Measurements from ENCODE around the gene TRAF2.

DNA sequence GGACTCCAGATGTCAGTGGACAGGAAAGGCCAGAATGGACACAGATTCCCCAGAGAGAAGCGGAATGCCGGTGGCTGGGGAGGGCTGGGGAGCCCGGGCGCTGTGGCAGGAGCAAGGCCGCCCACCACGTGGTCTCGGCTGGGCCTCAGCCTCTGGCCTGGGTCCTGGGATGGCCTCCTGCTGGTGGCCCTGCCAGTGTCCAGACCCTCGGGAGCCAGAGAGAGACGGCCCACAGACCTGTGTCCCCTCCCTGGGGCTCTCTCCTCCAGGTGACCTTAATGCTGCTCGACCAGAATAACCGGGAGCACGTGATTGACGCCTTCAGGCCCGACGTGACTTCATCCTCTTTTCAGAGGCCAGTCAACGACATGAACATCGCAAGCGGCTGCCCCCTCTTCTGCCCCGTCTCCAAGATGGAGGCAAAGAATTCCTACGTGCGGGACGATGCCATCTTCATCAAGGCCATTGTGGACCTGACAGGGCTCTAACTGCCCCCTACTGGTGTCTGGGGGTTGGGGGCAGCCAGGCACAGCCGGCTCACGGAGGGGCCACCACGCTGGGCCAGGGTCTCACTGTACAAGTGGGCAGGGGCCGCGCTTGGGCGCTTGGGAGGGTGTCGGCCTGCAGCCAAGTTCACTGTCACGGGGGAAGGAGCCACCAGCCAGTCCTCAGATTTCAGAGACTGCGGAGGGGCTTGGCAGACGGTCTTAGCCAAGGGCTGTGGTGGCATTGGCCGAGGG, 39.3 kb downstream of the TRAF2 start:
- TF ChIP-seq CTCF (IDR thresholded peaks at IDR 0.05; ENCODE audit: insufficient read depth, low read depth, low read length) (no peak), EZH2 (IDR thresholded peaks at IDR 0.05; ENCODE audit: insufficient read depth, low read length) (no peak)

All from astrocyte (in vitro differentiated cells and primary cell).